TTC549 (cell line): Measurements from ENCODE around the gene MAGI1.

Experiments used
- FAIRE-seq: peaks from 2 replicates; lab custom pipeline; 2012; peaks lifted over from hg19 to GRCh38; lab: Jason Lieb, UNC

MAGI1 gene

GRCh38 chr3:65344444-65344843 lies 694.3 kb downstream of the MAGI1 start:
- FAIRE-seq, result no peak

GRCh38 chr3:65343736-65344135 lies 695.0 kb downstream of the MAGI1 start:
- no peak for FAIRE-seq

DNA sequence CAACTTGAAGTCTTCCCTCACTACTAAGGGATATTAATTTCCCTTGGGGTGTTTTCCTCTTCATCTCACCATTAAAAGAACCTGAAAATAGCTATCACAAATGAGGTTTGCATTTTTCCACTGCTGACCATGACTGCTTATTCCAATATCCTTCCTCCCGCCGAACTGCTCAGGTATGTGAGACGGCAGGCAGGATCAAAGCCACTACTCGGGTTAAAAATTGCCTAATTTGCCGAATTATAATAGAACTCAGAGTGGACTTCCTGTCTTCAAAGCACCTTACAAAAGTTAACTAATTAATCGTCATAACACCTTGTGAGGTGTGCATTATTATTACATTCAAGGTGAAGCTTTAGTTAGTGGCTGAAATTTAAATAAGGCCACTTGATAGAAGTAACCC lies 695.7 kb downstream of the MAGI1 start:
- no peak for FAIRE-seq

- FAIRE-seq, result no peak
Observed at GRCh38 chr3:65342084-65342683, 696.5 kb downstream of the MAGI1 start.

DNA sequence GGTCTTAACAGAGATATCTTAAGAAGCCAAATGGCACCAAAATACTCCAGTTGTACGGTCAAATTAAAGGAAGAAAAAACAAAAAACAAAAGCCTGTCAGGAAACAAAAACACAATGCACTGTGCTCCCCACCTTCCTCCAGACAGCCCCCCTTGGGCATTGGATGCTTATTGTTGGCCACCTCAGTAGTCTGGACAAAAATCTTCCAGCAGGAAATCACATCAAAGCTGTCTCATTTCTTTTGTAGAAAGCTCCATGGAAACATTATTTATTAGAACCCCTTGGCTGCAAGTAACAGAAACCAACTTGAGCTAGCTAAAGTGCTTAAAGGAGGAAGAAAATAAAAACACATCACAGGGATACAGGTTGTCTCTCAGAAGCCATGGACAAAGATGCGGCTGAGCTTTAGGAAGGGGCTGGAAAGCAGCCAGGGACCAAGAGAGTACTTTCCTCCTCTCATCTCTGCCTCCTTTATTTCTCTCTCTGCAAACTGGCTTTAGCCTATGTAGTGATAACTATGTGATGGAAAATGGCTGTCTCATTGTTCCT lies 699.5 kb downstream of the MAGI1 start:
- no peak for FAIRE-seq

GRCh38 chr3:65338571-65338970 lies 700.1 kb downstream of the MAGI1 start:
- no peak for FAIRE-seq

GRCh38 chr3:65335587-65335986 lies 703.1 kb downstream of the MAGI1 start:
- FAIRE-seq, result no peak

GRCh38 chr3:65334045-65334665 lies 704.6 kb downstream of the MAGI1 start:
- no peak for FAIRE-seq

DNA sequence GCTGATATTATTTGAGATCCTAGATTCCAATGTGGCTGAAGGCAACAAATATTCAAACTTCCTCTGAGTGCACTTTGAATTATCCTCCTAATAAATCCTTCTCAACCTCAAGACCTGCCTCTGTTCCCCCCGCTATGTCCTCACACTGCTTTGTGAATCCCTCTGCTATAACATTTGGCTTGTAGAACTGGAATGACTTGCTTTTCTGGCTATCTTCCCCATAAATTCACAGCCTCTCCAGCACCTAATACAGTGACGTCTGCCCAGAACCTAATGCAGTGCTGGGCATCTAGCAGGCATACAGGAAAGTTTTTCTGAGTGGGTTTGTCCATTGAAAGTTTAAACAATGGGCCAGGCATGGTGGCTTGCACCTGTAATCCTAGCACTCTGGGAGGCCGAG lies 707.0 kb downstream of the MAGI1 start:
- FAIRE-seq, result no peak

- FAIRE-seq, result no peak
Observed at GRCh38 chr3:65330072-65330471, 708.6 kb downstream of the MAGI1 start.

DNA sequence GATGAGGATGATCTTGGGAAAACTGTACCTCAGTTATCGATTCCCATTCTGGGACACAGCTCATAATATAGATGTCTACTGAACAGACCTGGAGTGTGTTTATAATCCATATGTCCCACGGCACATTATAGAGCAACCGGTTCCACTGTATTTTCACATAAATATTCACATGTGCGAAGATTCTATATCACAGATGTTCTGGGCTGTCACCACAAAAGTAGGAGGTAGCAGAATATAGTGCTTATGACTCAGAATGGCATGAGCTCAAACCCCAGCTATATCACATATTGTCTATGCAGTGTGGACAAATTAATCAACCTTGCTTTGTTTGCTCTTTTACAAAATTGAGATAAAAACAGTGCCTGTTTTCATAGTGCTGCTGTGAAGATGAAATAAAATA lies 710.6 kb downstream of the MAGI1 start:
- FAIRE-seq, result no peak

GRCh38 chr3:65326574-65326973 lies 712.1 kb downstream of the MAGI1 start:
- no peak for FAIRE-seq

DNA sequence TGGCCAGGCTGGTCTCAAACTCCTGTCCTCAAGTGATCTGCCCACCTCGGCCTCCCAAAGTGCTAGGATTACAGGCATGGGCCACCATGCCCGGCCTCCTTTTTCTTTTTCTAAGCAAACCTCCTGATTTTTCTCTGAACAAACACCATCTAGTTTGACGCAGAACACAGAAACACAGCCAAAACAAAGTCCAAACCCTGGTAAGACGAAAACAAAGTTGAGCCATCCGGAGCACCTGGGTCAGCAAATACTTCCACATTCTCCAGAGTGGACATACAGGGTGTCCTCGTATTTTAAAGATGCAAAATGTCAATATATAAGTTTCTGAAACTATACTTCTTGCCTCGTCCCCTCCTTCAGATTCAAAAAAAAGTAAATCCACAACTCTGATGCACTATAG lies 715.8 kb downstream of the MAGI1 start:
- no peak for FAIRE-seq

DNA sequence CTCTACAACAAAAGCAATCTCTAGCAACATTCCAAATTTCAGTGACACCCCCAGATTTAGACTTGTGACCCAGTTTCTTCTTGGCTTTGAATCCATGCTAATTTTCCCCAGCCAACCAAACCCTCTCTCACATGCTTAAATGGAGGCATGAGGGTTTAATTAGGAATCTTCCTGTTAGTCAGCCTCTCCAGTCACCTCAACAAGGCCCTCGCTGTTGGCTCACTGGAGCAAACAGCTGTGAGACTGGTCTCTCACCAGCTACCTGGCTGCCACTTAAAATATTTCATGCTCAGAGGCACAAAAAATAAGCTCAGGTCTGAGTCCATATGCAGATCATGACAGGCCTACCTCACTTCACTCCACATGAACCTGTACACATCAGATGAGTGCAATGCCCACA lies 720.5 kb downstream of the MAGI1 start:
- FAIRE-seq, result no peak

DNA sequence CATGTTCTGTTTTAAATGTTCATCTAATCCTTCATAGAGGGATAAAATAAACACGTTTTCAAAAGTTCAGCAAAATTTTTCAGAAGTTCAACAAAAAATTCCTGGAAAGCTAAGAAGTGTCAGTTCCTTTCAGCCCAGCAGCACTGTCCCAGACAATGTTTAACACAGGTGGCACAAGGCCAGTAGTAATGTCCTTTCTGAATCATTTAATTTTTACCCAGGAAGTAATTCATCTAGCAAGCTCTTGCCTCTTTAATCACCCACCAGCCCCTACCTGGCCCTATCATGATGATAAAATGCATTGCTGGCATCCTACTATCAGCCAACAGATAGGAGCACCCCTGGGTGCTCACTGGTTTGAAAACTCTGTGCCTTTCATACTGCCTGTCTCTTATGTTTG lies 723.8 kb downstream of the MAGI1 start:
- no peak for FAIRE-seq

DNA sequence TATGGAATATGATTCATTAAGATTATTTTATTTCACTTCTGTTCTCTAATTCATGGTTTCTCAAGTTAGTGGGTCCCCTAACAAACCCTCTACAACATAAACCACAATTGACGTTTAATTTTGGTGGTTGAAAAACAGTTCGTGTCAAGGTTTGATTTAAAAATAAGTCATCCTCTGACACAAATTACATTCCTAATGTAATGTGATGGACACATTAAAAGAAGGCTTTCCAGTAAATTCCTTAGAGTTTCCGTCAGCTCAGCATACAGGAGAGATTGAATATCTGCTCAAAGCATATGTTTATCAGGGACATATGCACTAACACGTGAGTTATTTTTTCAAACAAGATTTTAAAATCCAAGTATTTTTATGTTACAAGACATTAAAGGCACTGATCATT lies 724.4 kb downstream of the MAGI1 start:
- no peak for FAIRE-seq

DNA sequence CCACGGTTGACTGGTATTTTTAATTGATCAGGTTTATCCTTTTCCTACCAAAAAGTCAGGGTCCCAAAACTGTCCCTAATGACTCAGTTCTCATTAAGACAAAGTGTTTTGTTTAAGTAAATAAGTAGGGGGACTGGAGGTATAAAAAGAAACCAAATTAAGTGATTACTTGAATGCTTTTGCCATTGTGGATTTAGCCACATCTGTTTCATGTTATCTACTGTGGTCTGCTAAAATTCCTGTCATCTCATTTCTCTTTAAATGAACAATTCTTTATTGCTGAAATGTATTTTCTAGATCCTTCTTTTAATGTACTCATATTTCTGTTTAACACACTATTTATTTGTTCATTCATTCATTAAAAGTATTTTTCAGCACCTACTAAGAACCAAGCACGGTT lies 725.1 kb downstream of the MAGI1 start:
- FAIRE-seq, result no peak

DNA sequence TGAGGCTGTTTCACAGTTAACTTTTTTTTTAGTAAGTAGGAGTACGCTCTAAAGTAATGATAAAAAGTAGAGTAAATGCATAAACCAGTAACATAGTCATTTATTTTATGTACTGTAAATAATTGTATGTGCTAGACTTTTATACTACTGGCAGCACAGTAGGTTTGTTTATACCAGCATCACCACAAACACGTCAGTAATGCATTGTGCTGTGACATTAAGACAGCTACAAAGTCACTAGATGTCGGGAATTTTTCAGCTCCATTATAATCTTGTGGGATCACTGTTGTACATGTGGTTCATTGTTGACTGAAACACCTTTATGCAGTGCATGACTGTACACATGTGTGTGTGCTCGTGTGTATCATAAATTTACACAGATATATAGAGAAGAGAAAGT lies 732.9 kb downstream of the MAGI1 start:
- no peak for FAIRE-seq
